ENCODE data around the gene NCAPD2.

GRCh38 chr12:6538420-6539313 lies 44.8 kb downstream of the NCAPD2 start:
- TF ChIP-seq CTCF (IDR thresholded peaks at IDR 0.05) (no peak), EZH2phosphoT487 (IDR thresholded peaks at IDR 0.05) (no peak)

All from neural progenitor cell (in vitro differentiated cells).